Mammary epithelial cell (primary cell): ENCODE measurements around the gene PPAN.

ENCODE experiments used
- CTCF ChIP-seq, 2 donors: IDR thresholded peaks in 1 of 2; conservative IDR thresholded peaks in 1 of 2; 2 replicates each; pipeline ENCODE4 v1.5.1; 2011 to 2012; ENCODE audit warnings: inconsistent platforms in 2 of 2, low read length in 2 of 2, mild to moderate bottlenecking in 2 of 2, control low read depth in 1 of 2, low read depth in 1 of 2; ENCODE audit not compliant: insufficient read depth in 1 of 2; ENCODE audit errors: extremely low read depth in 1 of 2
- EZH2 ChIP-seq: IDR thresholded peaks from 2 replicates; pipeline ENCODE4 v1.6.1; 2012; ENCODE audit warnings: low read length, inconsistent platforms, borderline replicate concordance

- no peak for TF ChIP-seq EZH2
- TF ChIP-seq CTCF (conservative IDR thresholded peaks at IDR 0.05 in 1 of 2, IDR thresholded peaks at IDR 0.05 in 1 of 2; ENCODE audit: extremely low read depth in 1 of 2, insufficient read depth in 1 of 2, low read depth in 1 of 2, low read length in 2 of 2) = no peak
These were observed 12.8 kb downstream of the PPAN start for GRCh38 chr19:10118960-10119359.
